ENCODE measurements around the gene PINK1. TPM values are rescaled to one million over a fixed set of nuclear protein-coding genes. Genes with fewer than 3 reads are reported as not detected.
A peak's percentile ranks its signal among the peaks of the same experiment; 100 is the strongest.

PINK1 gene
- polyA plus RNA-seq, 4 donors = 35.1 to 120 (median 60.6) TPM

DNA sequence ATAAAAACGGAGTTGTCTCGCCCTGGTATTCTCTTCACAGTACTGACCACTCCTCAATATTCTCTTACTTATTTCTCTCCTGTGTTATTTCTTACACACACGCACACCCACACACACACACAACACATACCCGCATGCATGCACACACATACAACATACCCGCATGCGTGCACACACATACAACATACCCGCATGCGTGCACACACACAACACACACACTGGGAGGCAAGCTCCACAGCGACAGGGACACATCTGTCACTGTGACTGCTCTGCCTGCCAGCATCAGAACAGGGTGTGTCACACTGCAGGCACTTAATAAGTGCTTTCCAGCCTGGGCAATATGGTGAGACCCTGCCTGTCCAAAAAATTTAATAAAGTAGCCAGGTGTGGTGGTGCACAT is 48.7 kb downstream of the PINK1 start:
- H3K9me3 ChIP-seq (ENCODE audit: control insufficient read depth in 2 of 2, insufficient read depth in 1 of 2, low read depth in 1 of 2, low read length in 1 of 2) = no peaks in the 10 kb centered on the region
- DNase-seq (no peak), FAIRE-seq (no peak)
- 88 to 91% (median 89%) methylated on average over 9 of the region's 9 CpGs for WGBS, 3 donors
- H3K27ac ChIP-seq (ENCODE audit: low read depth in 1 of 3, low read length in 2 of 3) = no peak overlapping the region
- no peaks in the 10 kb centered on the region for H3K36me3 ChIP-seq (ENCODE audit: control insufficient read depth in 3 of 3, insufficient read depth in 2 of 3, low read depth in 1 of 3, low read length in 3 of 3)
- no peaks in the 10 kb centered on the region for H3K27me3 ChIP-seq (ENCODE audit: control insufficient read depth in 3 of 3, insufficient read depth in 3 of 3, low read length in 3 of 3)
- peaks cover 0 to 2% (median 0%) of the 10 kb centered on the region in 3 donors for H3K4me1 ChIP-seq (ENCODE audit: control insufficient read depth in 3 of 3, insufficient read depth in 2 of 3, low read depth in 1 of 3, low read length in 2 of 3)
- H3K4me3 ChIP-seq (ENCODE audit: low read depth in 1 of 3, low read length in 3 of 3) = no peak overlapping the region

DNA sequence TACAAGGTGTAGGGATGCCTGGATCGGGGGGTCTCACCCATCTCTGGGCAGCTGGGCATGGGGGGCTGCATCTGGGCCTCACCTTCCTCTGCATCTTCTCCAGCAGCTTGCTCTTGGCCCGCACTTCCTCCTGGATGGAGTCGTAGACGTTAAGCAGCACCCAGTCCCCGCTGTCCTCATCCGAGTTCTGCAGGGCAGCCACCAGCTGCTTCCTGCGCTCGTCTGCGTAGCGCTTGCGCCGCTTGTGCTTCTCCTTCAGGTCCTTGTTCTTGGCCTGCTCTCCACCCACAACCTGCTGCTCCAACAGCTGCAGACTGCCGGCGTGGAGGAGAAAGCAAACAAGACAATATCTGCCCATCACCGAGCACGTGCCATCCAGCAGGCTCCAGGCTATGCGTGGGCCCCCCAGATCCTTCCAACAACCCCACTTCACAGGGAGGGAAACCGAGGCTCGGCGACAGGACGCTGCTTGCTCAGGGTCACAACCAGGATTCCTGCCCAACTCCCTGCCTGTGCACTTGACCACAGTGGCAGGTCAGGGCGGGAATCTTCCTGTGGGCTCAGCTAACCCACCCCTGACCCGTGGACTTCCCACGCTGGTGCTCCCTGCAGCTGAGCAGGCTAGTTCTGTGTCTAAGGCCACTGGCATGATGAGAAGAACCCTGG is 49.4 kb downstream of the PINK1 start:
- no peak overlapping the region for H3K27ac ChIP-seq (ENCODE audit: low read depth in 1 of 3, low read length in 2 of 3)
- H3K4me1 ChIP-seq (ENCODE audit: control insufficient read depth in 3 of 3, insufficient read depth in 2 of 3, low read depth in 1 of 3, low read length in 2 of 3) = peaks cover 0 to 2% (median 0%) of the 10 kb centered on the region in 3 donors
- no peaks in the 10 kb centered on the region for H3K36me3 ChIP-seq (ENCODE audit: control insufficient read depth in 3 of 3, insufficient read depth in 2 of 3, low read depth in 1 of 3, low read length in 3 of 3)
- H3K9me3 ChIP-seq (ENCODE audit: control insufficient read depth in 2 of 2, insufficient read depth in 1 of 2, low read depth in 1 of 2, low read length in 1 of 2) = no peaks in the 10 kb centered on the region
- H3K27me3 ChIP-seq (ENCODE audit: control insufficient read depth in 3 of 3, insufficient read depth in 3 of 3, low read length in 3 of 3) = no peaks in the 10 kb centered on the region
- DNase-seq (no peak), FAIRE-seq (no peak)
- 63 to 77% (median 69%) methylated on average over 22 to 24 of the region's 24 CpGs for WGBS, 3 donors
- H3K4me3 ChIP-seq (ENCODE audit: low read depth in 1 of 3, low read length in 3 of 3) = no peak overlapping the region

DNA sequence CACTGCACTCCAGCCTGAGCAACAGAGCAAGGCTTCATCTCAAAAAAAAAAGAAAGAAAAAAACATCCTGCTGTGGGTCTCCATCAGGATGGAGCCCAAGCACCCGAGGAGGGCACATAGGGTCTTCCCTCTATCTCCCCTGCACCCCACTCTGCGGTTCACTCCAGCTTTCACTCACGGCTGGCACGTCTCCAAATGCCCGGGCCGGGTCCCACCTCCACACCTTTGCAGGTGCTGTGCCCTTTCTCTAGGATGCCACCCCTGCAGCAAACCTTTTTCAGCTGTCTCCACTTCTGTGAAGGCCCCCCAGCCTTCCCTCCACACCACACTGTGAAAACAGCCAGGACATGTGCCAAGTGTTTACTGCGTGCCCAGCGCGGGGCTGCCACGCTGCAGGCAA is 50.4 kb downstream of the PINK1 start:
- H3K36me3 ChIP-seq (ENCODE audit: control insufficient read depth in 3 of 3, insufficient read depth in 2 of 3, low read depth in 1 of 3, low read length in 3 of 3) = no peaks in the 10 kb centered on the region
- H3K27me3 ChIP-seq (ENCODE audit: control insufficient read depth in 3 of 3, insufficient read depth in 3 of 3, low read length in 3 of 3) = no peaks in the 10 kb centered on the region
- no peak overlapping the region for H3K27ac ChIP-seq (ENCODE audit: low read depth in 1 of 3, low read length in 2 of 3)
- 72 to 82% (median 76%) methylated on average over 10 of the region's 10 CpGs for WGBS, 3 donors
- no peak for FAIRE-seq
- H3K4me1 ChIP-seq (ENCODE audit: control insufficient read depth in 3 of 3, insufficient read depth in 2 of 3, low read depth in 1 of 3, low read length in 2 of 3) = no peaks in the 10 kb centered on the region
- no peak for DNase-seq
- no peak overlapping the region for H3K4me3 ChIP-seq (ENCODE audit: low read depth in 1 of 3, low read length in 3 of 3)
- H3K9me3 ChIP-seq (ENCODE audit: control insufficient read depth in 2 of 2, insufficient read depth in 1 of 2, low read depth in 1 of 2, low read length in 1 of 2) = no peaks in the 10 kb centered on the region

DNA sequence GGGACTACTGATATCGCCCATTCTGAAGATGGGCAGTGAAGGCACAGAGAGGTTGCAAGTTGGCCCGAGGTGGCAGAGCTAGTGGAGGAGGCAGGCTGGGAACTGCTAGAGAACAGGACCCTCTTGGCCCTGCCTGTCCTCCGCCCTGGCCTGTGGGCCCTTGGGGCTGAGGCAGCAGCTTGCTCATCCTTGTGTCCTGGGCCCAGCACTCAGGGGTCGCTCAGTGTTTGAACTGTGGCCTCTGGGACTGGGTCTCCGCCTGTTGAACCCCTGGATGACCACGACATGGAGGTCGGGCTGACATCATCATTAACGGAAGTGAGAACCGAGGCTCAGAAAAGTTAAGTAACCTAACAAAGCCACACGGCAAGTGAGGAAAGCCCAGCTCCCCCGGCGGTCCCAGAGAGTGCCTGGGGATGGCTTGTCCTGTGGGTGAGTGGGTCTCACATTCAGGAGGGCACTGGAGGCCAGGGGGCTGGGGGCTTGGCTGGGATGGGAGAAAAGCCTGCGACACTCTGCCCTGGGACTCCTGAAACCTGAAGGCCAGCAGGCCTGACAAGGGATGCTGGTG is 50.9 kb downstream of the PINK1 start:
- Histone ChIP-seq H3K4me1 (ENCODE audit: control insufficient read depth in 3 of 3, insufficient read depth in 2 of 3, low read depth in 1 of 3, low read length in 2 of 3) (no peaks in the 10 kb centered on the region), H3K9me3 (ENCODE audit: control insufficient read depth in 2 of 2, insufficient read depth in 1 of 2, low read depth in 1 of 2, low read length in 1 of 2) (no peaks in the 10 kb centered on the region), H3K27ac (ENCODE audit: low read depth in 1 of 3, low read length in 2 of 3) (peak overlapping the region in 1 of 3 donors; percentile 73), H3K36me3 (ENCODE audit: control insufficient read depth in 3 of 3, insufficient read depth in 2 of 3, low read depth in 1 of 3, low read length in 3 of 3) (no peaks in the 10 kb centered on the region), H3K4me3 (ENCODE audit: low read depth in 1 of 3, low read length in 3 of 3) (no peak overlapping the region), H3K27me3 (ENCODE audit: control insufficient read depth in 3 of 3, insufficient read depth in 3 of 3, low read length in 3 of 3) (no peaks in the 10 kb centered on the region)
- DNase-seq = no peak
- no peak for FAIRE-seq
- 79 to 82% (median 81%) methylated on average over 13 of the region's 13 CpGs for WGBS, 3 donors

DNA sequence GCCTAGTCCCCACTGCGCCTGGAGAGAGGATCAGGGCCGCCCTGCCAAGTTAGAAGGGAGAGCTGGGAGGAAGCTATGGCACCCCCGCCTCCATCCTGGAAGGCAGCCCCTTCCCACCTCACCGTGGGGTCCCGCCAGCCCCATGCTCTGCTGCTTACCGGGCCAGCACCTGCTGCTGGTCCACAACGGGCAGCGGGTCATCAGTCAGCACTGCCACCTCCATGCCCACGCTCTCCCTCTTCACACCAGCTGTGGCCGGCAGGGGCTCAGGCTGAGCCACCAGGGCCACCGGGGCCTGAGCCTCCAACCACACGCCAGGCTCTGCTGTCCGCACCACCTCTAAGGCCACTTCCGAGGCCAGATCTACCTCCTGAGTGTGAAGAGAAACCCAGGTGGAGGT is 51.4 kb downstream of the PINK1 start:
- DNase-seq (no peak), FAIRE-seq (no peak)
- Histone ChIP-seq H3K27ac (ENCODE audit: low read depth in 1 of 3, low read length in 2 of 3) (peak overlapping the region in 2 of 3 donors; percentile 22 to 73), H3K4me3 (ENCODE audit: low read depth in 1 of 3, low read length in 3 of 3) (peak overlapping the region in 1 of 3 donors; percentile 7), H3K4me1 (ENCODE audit: control insufficient read depth in 3 of 3, insufficient read depth in 2 of 3, low read depth in 1 of 3, low read length in 2 of 3) (no peaks in the 10 kb centered on the region), H3K27me3 (ENCODE audit: control insufficient read depth in 3 of 3, insufficient read depth in 3 of 3, low read length in 3 of 3) (no peaks in the 10 kb centered on the region), H3K9me3 (ENCODE audit: control insufficient read depth in 2 of 2, insufficient read depth in 1 of 2, low read depth in 1 of 2, low read length in 1 of 2) (no peaks in the 10 kb centered on the region), H3K36me3 (ENCODE audit: control insufficient read depth in 3 of 3, insufficient read depth in 2 of 3, low read depth in 1 of 3, low read length in 3 of 3) (no peaks in the 10 kb centered on the region)
- WGBS, 3 donors = 79 to 92% (median 84%) methylated on average over 13 to 14 of the region's 14 CpGs

DNA sequence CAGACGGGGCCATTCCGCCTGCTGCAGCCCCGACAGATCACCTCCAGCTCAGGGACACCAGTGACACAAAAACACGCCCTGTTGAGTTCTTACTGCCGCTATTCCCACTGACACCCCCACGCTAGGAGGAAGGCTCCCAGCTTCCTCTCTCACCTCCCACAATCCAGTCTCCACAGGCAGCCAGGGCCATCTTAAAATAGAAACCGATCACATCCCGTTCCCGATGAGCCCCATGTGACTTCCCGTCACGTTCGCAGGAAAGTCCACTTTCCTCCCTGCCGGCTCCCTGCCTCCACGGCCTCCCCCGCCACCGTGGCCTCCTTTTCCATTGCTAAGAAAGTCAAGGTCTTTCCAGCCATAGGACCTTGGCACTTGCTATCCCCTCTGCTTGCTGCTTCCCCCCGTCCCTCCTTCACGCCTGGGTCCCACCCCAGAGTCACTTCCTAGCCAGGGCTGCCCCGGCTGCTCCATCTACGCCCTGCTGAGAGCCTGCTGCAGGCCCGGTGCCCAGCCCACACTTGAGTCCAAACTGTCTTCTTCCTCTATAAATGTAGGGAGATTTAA is 51.9 kb downstream of the PINK1 start:
- no peaks in the 10 kb centered on the region for H3K9me3 ChIP-seq (ENCODE audit: control insufficient read depth in 2 of 2, insufficient read depth in 1 of 2, low read depth in 1 of 2, low read length in 1 of 2)
- no peaks in the 10 kb centered on the region for H3K27me3 ChIP-seq (ENCODE audit: control insufficient read depth in 3 of 3, insufficient read depth in 3 of 3, low read length in 3 of 3)
- DNase-seq = no peak
- no peaks in the 10 kb centered on the region for H3K36me3 ChIP-seq (ENCODE audit: control insufficient read depth in 3 of 3, insufficient read depth in 2 of 3, low read depth in 1 of 3, low read length in 3 of 3)
- H3K4me1 ChIP-seq (ENCODE audit: control insufficient read depth in 3 of 3, insufficient read depth in 2 of 3, low read depth in 1 of 3, low read length in 2 of 3) = no peaks in the 10 kb centered on the region
- peak overlapping the region in 2 of 3 donors; percentile 22 to 73 for H3K27ac ChIP-seq (ENCODE audit: low read depth in 1 of 3, low read length in 2 of 3)
- FAIRE-seq = no peak
- H3K4me3 ChIP-seq (ENCODE audit: low read depth in 1 of 3, low read length in 3 of 3) = peak overlapping the region in 1 of 3 donors; percentile 7
- WGBS, 3 donors = 70 to 84% (median 80%) methylated on average over 21 of the region's 21 CpGs

DNA sequence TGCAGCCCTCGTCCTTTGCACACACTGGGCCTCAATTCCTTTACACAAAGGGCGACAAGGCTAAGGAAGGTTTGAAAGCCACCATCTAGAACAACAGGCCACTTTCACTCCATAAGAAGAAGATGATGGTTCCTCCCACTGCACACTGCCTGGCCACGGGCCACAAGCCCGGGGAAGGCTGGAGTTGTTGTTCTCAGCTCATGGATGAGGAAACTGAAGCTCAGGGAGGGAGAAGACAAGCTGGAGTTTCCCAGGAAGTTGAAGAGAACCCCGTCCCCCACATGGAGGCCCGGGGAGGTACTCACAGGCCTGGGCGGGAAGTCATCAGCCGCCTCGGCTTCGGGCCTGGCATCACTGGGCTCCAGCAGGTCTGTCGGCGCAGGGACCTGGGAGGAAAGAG is 52.5 kb downstream of the PINK1 start:
- DNase-seq (no peak), FAIRE-seq (no peak)
- 75 to 82% (median 79%) methylated on average over 10 to 12 of the region's 12 CpGs for WGBS, 3 donors
- Histone ChIP-seq H3K27me3 (ENCODE audit: control insufficient read depth in 3 of 3, insufficient read depth in 3 of 3, low read length in 3 of 3) (no peaks in the 10 kb centered on the region), H3K36me3 (ENCODE audit: control insufficient read depth in 3 of 3, insufficient read depth in 2 of 3, low read depth in 1 of 3, low read length in 3 of 3) (no peaks in the 10 kb centered on the region), H3K4me3 (ENCODE audit: low read depth in 1 of 3, low read length in 3 of 3) (no peak overlapping the region), H3K4me1 (ENCODE audit: control insufficient read depth in 3 of 3, insufficient read depth in 2 of 3, low read depth in 1 of 3, low read length in 2 of 3) (no peaks in the 10 kb centered on the region), H3K27ac (ENCODE audit: low read depth in 1 of 3, low read length in 2 of 3) (peak overlapping the region in 1 of 3 donors; percentile 48), H3K9me3 (ENCODE audit: control insufficient read depth in 2 of 2, insufficient read depth in 1 of 2, low read depth in 1 of 2, low read length in 1 of 2) (no peaks in the 10 kb centered on the region)

DNA sequence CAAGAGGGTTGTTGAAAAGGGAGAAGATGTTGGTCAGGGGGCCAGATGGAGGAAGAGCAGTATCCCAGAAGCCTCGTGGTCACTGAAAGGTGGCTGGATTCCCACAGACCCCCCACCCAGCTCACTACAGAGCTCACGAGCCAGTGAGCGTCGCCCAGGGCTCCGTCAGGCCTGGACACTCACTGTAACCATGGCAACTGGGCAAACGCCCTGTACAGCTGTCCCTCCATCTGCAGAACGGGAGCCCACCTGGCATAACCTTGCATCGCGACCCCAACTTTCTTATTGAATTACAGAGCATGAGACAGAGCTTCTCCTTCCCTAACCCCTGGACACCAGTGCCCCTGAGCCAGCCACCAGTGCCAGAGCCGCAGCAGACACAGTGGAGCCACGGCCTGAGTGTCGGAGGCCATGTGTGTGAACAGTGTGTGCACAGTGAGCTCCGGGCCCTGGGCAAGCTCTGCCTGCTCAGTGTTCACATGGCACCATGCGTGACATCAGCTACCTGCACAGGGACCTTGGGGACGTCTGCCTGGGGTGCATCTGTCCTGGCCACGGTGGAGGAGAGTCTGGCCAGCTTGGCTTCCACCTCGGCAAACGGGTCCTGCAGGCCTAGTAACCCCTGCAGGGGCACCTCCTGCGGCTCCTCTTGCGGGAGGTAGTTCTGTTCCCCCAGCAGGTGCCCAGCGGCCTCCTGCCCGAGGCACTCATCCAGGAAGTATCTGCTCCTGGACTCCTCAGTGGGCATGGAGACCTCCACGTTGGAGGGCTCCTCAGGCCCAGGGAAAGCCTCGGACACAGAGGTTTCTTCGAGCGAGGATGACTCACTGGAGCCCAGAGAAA is 53.8 kb downstream of the PINK1 start:
- 77 to 81% (median 77%) methylated on average over 20 to 26 of the region's 26 CpGs for WGBS, 3 donors
- no peak for FAIRE-seq
- H3K27me3 ChIP-seq (ENCODE audit: control insufficient read depth in 3 of 3, insufficient read depth in 3 of 3, low read length in 3 of 3) = no peaks in the 10 kb centered on the region
- peaks cover 0 to 4% of the 10 kb centered on the region in 2 donors for H3K9me3 ChIP-seq (ENCODE audit: control insufficient read depth in 2 of 2, insufficient read depth in 1 of 2, low read depth in 1 of 2, low read length in 1 of 2)
- H3K4me3 ChIP-seq (ENCODE audit: low read depth in 1 of 3, low read length in 3 of 3) = no peak overlapping the region
- H3K36me3 ChIP-seq (ENCODE audit: control insufficient read depth in 3 of 3, insufficient read depth in 2 of 3, low read depth in 1 of 3, low read length in 3 of 3) = no peaks in the 10 kb centered on the region
- H3K4me1 ChIP-seq (ENCODE audit: control insufficient read depth in 3 of 3, insufficient read depth in 2 of 3, low read depth in 1 of 3, low read length in 2 of 3) = no peaks in the 10 kb centered on the region
- no peak for DNase-seq
- no peak overlapping the region for H3K27ac ChIP-seq (ENCODE audit: low read depth in 1 of 3, low read length in 2 of 3)
